Ovary (tissue), 9 donors: ENCODE measurements around the gene HK1. TPM values are rescaled to one million over a fixed set of nuclear protein-coding genes. Genes with fewer than 3 reads are reported as not detected.
"Not testable (repeated sequence)": the region's sequence is repeated elsewhere in the genome, so short reads cannot be mapped to it uniquely, and the experiment has no call there.

Experiments used
- DNase-seq, 5 donors: peaks; one replicate each; pipeline ENCODE4 v3.0.0-alpha.2; 2019 to 2020
- H3K27ac ChIP-seq, 2 donors: fragments of 200-600 bp; one replicate each; pipeline versions ENCODE4 v1.5.1 to v1.8.0; 2019 to 2022
- H3K27me3 ChIP-seq: fragments of 200-600 bp; one replicate; pipeline ENCODE4 v1.8.0; 2022
- H3K36me3 ChIP-seq: fragments of 200-600 bp; sonication (generic); one replicate; pipeline ENCODE4 v1.5.1; 2019
- H3K4me1 ChIP-seq: one replicate; pipeline ENCODE4 v1.8.1; 2013; ENCODE audit warnings: mild to moderate bottlenecking, moderate library complexity; ENCODE audit not compliant: insufficient read depth
- H3K4me3 ChIP-seq: fragments of 200-600 bp; sonication (generic); one replicate; pipeline ENCODE4 v1.5.1; 2017
- H3K9me3 ChIP-seq, 2 donors: fragments of 200-600 bp in 1 of 2; sonication (generic) in 1 of 2; one replicate each; pipeline versions ENCODE4 v1.5.1 to v1.8.1; 2013 to 2019; ENCODE audit warnings: mild to moderate bottlenecking in 1 of 2, moderate library complexity in 1 of 2
- CTCF ChIP-seq, 3 donors: fragments of 450-650 bp in 2 of 3; fragments of 200-600 bp in 1 of 3; IDR thresholded peaks; one replicate each; pipeline versions ENCODE4 v1.5.1 to v1.8.0; 2016 to 2022; ENCODE audit warnings: antibody characterized with exemption in 3 of 3, mild to moderate bottlenecking in 1 of 3
- EP300 ChIP-seq: sonication (generic); formaldehyde crosslinking; IDR thresholded peaks from one replicate; pipeline ENCODE4 v1.6.1; 2017; ENCODE audit warnings: antibody characterized with exemption
- POLR2A ChIP-seq: fragments of 450-650 bp; IDR thresholded peaks from one replicate; pipeline ENCODE4 v1.6.1; 2017; ENCODE audit warnings: antibody characterized with exemption, mild to moderate bottlenecking, moderate library complexity
- WGBS, 3 donors: extraction: QIAGEN DNeasy Blood & Tissue Kit in 1 of 3; methylation state at CpG; one replicate each; pipeline versions ENCODE4 v1.1.5 to v1.1.7; 2013 to 2017; 5-methylcytosine and 5-hydroxymethylcytosine counted together
- intact Hi-C, 4 donors: fragments of 100-400 bp; cut with DNase I; formaldehyde crosslinking; loops; one replicate each; pipeline versions ENCODE4 v1.11.0 to v1.15.1; 2022 to 2023
- polyA plus RNA-seq, 2 donors: library from polyadenylated mRNA; stranded (reverse); fragments of 200-250 nt in 1 of 2; fragments of 350-450 nt in 1 of 2; fragmentation: Illumina TruSeq in 1 of 2; extraction: RNeasy Lipid Tissue Mini Kit (QIAGEN cat#74804) in 1 of 2; gene quantifications; one replicate each; pipeline ENCODE4 v1.2.3, GENCODE V29; 2013 to 2014
- total RNA-seq, 7 donors: library from RNA; depleted of rRNA in 2 of 7; stranded (reverse); fragments of >200 nt in 2 of 7; fragmentation: NEBNext Ultra II Directional in 3 of 7; extraction: Animal tissue kit (Norgen Biotek cat#: 25700) in 3 of 7; gene quantifications; one replicate each; pipeline versions ENCODE4 v1.1.0 to v1.2.4, GENCODE V29; 2016 to 2023
- donor health status: DM: no; HTN: no; CAD: no; lungs with moderate emphysema.
- donor health status: DM: no; HTN: no; CAD: no.
- donor health status: Bipolar disorder and iron deficiency.
- donor health status: DM: yes; HTN: yes; CAD: no.
- donor health status: DM: no; HTN: no; CAD: no.
- donor health status: DM: yes; HTN: yes; CAD: no.

Gene HK1
- total and polyA plus RNA-seq, 9 donors, result 12.8 to 63.1 (median 35.8) TPM

GRCh38 chr10:69279110-69279509 is 814 bp downstream of the HK1 start:
- Histone ChIP-seq H3K9me3 (no peaks in the 10 kb centered on the region), H3K4me1 (peaks cover 2% of the 10 kb centered on the region), H3K27ac (no peak overlapping the region), H3K36me3 (no peaks in the 10 kb centered on the region), H3K4me3 (no peak overlapping the region), H3K27me3 (no peaks in the 10 kb centered on the region)
- DNase-seq, result no peak
- no peak for TF ChIP-seq EP300
- TF ChIP-seq POLR2A, result no peak
- TF ChIP-seq CTCF (IDR thresholded peaks at IDR 0.05), result no peak
- intact Hi-C loops, result no loop called here
- WGBS, 3 donors, result 83 to 93% (median 90%) methylated on average over 2 of the region's 2 CpGs

- no peak overlapping the region for H3K27ac ChIP-seq
- H3K4me3 ChIP-seq, result no peak overlapping the region
- H3K9me3 ChIP-seq, result no peaks in the 10 kb centered on the region
- H3K4me1 ChIP-seq, result peaks cover 2% of the 10 kb centered on the region
- no peak for DNase-seq
- intact Hi-C loops, result no loop called here
- no peaks in the 10 kb centered on the region for H3K36me3 ChIP-seq
- no peaks in the 10 kb centered on the region for H3K27me3 ChIP-seq
- WGBS, 3 donors, result 89 to 91% (median 90%) methylated on average over 8 of the region's 8 CpGs
- TF ChIP-seq EP300 (no peak), CTCF (IDR thresholded peaks at IDR 0.05) (no peak), POLR2A (no peak)
Measured at GRCh38 chr10:69281507-69282413, 3.5 kb downstream of the HK1 start.

- WGBS, 3 donors, result 76 to 80% (median 76%) methylated on average over 6 of the region's 6 CpGs
Measured at GRCh38 chr10:69284402-69284801, 6.1 kb downstream of the HK1 start.

GRCh38 chr10:69285699-69286098 is 7.4 kb downstream of the HK1 start:
- Histone ChIP-seq H3K9me3 (no peaks in the 10 kb centered on the region), H3K4me3 (no peak overlapping the region), H3K36me3 (no peaks in the 10 kb centered on the region), H3K27ac (no peak overlapping the region), H3K4me1 (no peaks in the 10 kb centered on the region), H3K27me3 (no peaks in the 10 kb centered on the region)
- TF ChIP-seq EP300 (no peak), POLR2A (no peak), CTCF (IDR thresholded peaks at IDR 0.05) (no peak)
- intact Hi-C loops, result no loop called here
- 9 to 32% (median 18%) methylated on average over 4 of the region's 4 CpGs for WGBS, 3 donors
- peak in 1 of 5 donors; percentile 44 for DNase-seq

More at GRCh38 chr10:69284402-69284801, 6.1 kb downstream of the HK1 start:
- H3K9me3 ChIP-seq, H3K27ac ChIP-seq, H3K4me3 ChIP-seq, DNase-seq, intact Hi-C loops, H3K27me3 ChIP-seq, H3K4me1 ChIP-seq, H3K36me3 ChIP-seq: not testable (repeated sequence)

- Histone ChIP-seq H3K4me3 (no peak overlapping the region), H3K9me3 (no peaks in the 10 kb centered on the region), H3K27me3 (no peaks in the 10 kb centered on the region), H3K36me3 (no peaks in the 10 kb centered on the region), H3K27ac (no peak overlapping the region), H3K4me1 (no peaks in the 10 kb centered on the region)
- no peak for DNase-seq
- no peak for TF ChIP-seq POLR2A
- no peak for TF ChIP-seq EP300
- intact Hi-C loops, result no loop called here
- 94 to 95% (median 94%) methylated on average over 4 of the region's 4 CpGs for WGBS, 3 donors
Measured at GRCh38 chr10:69287181-69287580, 8.9 kb downstream of the HK1 start.
